GM19240 (cell line): Measurements from ENCODE around the gene MED16.
A peak's percentile ranks its signal among the peaks of the same experiment; 100 is the strongest.

Experiments used
- DNase-seq: peaks from one replicate; pipeline ENCODE4 v3.0.0; 2011; ENCODE audit warnings: low spot score; ENCODE audit not compliant: insufficient read length

MED16 gene

GRCh38 chr19:928471-929202 is 35.6 kb upstream of the MED16 start:
- DNase-seq: no peak

GRCh38 chr19:927780-928401 is 34.9 kb upstream of the MED16 start:
- no peak for DNase-seq

- peak; percentile 42 for DNase-seq
These were observed 34.4 kb upstream of the MED16 start for GRCh38 chr19:927351-927779.

GRCh38 chr19:926589-927350 is 33.8 kb upstream of the MED16 start:
- DNase-seq: peak; percentile 89

GRCh38 chr19:926323-926588 is 33.3 kb upstream of the MED16 start:
- no peak for DNase-seq

- peak; percentile 92 for DNase-seq
These were observed 32.7 kb upstream of the MED16 start, which contains the start of gene ARID3A for GRCh38 chr19:925526-926322. ARID3A (plus strand) TSS chr19:926035; CDS start chr19:929529, 3,494 bp downstream.

GRCh38 chr19:925087-925525 is 32.1 kb upstream of the MED16 start:
- DNase-seq: no peak

GRCh38 chr19:924553-925086 is 31.6 kb upstream of the MED16 start:
- no peak for DNase-seq

GRCh38 chr19:920051-920864 is 27.3 kb upstream of the MED16 start:
- no peak for DNase-seq

- DNase-seq: no peak
These were observed 26.4 kb upstream of the MED16 start for GRCh38 chr19:919199-920050.

- no peak for DNase-seq
These were observed 25.7 kb upstream of the MED16 start for GRCh38 chr19:918481-919198.

- DNase-seq: no peak
These were observed 25.1 kb upstream of the MED16 start for GRCh38 chr19:918152-918437.

- no peak for DNase-seq
These were observed 24.6 kb upstream of the MED16 start, which contains the start of gene KISS1R for GRCh38 chr19:917323-918151. KISS1R (plus strand) TSS chr19:917333; CDS start chr19:917503, 170 bp downstream.

- DNase-seq: no peak
These were observed 23.8 kb upstream of the MED16 start for GRCh38 chr19:916645-917322.

- DNase-seq: peak; percentile 93
These were observed 20.2 kb upstream of the MED16 start, which contains the start of gene R3HDM4 for GRCh38 chr19:913080-913748. R3HDM4 (minus strand) TSS chr19:913219; CDS start chr19:913157, 62 bp downstream.

- peak; percentile 41 for DNase-seq
These were observed 19.4 kb upstream of the MED16 start for GRCh38 chr19:912181-913079.
